Measurements from ENCODE around the gene UTP3.
"Not testable (repeated sequence)": the region's sequence is repeated elsewhere in the genome, so short reads cannot be mapped to it uniquely, and the experiment has no call there.

UTP3 gene

DNA sequence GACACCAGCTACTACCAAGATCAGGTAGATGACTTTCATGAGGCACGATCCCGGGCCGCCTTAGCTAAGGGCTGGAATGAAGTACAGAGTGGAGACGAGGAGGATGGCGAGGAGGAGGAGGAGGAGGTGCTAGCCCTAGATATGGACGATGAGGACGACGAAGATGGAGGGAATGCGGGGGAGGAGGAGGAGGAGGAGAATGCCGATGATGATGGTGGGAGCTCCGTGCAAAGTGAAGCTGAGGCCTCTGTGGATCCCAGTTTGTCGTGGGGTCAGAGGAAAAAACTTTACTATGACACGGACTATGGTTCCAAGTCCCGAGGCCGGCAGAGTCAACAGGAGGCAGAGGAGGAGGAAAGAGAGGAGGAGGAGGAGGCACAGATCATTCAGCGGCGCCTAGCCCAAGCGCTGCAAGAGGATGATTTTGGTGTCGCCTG, 481 bp downstream of the UTP3 start:
- DNase-seq: no peak

DNA sequence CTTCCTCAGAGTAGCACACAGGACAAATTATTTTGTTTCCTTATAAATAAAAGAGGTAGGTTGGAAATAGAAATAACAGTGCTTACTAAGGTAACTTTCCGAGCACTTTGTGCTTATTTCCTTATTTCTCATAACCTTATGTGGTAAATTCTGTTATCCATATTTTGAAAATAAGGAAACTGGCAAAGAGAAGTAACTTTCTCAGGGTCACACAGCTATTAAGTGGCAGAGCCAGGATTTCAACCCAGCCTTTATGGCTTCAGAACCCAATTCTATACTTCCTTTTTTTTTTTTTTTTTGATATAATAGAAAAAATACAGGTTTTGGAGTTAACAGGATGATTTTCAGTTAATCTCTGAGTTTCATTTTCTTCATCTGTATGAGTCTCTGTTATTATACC, 3.3 kb downstream of the UTP3 start:
- no peak for DNase-seq

DNA sequence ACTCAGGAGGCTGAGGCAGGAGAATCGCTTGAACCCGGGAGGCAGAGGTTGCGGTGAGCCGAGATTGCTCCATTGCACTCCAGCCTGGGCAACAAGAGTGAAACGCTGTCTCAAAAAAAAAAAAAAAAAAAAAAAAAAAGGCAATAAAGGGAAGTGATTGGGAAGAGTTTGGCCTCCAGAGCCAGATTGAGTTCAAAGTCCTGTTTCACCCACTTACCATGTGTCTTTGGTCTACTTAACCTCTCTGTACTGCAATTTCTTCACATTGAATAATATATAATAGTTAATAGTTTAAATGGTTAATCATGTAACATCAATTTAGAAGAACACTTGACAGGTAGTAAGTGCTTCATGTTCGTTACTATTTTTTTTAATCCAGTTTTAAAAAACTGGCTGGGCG, 6.3 kb downstream of the UTP3 start:
- not testable (repeated sequence) for DNase-seq

DNA sequence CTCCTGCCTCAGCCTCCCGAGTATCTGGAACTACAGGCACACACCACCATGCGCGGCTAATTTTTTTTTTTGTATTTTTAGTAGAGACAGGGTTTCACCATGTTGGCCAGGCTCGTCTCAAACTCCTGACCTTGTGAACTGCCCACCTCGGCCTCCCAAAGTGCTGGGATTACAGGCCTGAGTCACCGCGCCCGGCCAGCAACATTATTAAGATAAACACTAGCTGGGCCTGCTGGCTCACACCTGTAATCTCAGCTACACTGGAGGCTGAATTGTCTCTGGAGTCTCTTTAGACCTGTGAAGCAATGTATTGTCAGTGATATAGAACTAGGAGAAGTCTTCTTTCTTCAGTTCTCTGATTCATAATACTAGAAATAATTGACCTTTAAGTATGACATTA, 10.1 kb downstream of the UTP3 start:
- DNase-seq: not testable (repeated sequence)

DNA sequence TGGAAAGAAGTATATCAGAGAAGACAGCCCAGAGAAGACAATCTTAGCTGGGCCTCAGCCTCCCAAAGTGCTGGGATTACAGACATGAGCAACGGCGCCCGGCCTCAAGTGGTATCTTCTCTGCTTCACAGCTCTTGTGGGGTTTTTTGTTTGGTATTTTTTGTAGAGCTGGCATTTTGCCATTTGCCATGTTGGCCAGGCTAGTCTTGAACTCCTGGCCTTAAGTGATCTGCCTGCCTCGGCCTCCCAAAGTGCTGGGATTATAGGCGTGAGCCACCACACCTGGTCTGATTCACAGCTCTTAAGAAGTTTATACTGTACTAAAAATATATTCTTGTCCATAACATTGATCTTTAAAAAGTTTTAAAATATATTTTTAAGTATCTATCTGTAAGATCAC, 12.4 kb downstream of the UTP3 start:
- no peak for DNase-seq

DNA sequence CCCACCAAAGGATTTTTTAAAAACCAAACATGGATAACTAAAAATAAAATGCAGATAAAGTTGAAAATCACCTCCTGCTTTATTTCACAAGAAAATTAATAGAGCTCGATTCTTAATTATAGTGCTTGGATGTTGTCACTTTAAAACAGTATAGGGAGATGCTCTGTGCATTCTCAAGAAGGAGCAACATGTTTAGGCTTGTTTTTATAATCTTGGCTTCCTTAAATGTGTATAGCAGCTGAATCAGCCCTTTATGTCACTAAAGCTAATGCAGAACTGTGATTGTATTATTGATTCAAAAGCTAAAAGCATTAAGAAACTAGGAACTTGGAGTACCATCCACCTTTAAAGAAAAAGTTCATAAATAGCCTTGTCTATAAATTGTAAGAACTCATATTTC, 12.9 kb downstream of the UTP3 start:
- no peak for DNase-seq

DNA sequence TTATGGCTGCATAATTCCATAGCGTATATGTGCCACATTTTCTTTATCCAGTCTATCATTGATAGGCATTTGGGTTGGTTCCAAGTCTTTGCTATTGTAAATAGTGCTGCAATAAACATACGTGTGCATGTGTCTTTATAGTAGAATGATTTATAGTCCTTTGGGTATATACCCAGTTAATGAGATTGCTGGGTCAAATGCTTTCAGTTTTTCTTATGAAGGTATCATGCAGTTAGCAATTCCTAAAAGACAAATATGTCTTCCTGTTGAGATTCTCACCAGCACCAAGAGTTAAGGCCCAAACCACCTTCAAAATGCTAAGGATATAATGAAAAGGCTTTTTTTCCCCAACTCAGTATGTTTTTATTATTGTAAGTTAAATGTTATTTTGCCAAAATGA, 14.3 kb downstream of the UTP3 start:
- not testable (repeated sequence) for DNase-seq

DNA sequence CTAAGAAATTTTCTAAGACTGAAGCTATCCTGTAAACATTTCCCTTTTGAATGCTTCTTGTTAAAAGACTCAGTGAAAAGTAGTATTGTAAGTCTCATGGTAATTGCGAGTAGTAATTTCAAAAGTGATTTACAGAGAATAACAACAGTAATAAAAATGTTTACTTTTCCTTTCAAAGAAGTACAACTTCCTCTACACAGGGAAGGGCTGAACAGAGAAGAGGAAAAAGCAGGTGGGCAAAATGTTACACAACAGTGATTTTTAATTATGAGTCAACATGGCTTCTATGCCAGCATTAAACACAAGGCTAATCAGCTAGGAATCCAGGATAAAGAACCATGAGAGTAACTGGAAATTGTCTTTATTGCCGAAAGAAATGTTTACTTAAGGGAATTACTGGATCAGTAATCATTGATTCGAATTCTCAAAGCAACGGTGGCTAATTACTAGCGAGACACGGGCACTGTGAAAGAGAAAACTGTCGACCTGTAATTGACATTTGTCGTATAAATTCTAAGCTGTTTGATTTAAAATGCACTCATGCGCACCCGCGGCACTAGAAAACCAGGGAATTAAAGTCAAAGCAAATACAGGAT, 15.4 kb downstream of the UTP3 start:
- peak; percentile 20 for DNase-seq

DNA sequence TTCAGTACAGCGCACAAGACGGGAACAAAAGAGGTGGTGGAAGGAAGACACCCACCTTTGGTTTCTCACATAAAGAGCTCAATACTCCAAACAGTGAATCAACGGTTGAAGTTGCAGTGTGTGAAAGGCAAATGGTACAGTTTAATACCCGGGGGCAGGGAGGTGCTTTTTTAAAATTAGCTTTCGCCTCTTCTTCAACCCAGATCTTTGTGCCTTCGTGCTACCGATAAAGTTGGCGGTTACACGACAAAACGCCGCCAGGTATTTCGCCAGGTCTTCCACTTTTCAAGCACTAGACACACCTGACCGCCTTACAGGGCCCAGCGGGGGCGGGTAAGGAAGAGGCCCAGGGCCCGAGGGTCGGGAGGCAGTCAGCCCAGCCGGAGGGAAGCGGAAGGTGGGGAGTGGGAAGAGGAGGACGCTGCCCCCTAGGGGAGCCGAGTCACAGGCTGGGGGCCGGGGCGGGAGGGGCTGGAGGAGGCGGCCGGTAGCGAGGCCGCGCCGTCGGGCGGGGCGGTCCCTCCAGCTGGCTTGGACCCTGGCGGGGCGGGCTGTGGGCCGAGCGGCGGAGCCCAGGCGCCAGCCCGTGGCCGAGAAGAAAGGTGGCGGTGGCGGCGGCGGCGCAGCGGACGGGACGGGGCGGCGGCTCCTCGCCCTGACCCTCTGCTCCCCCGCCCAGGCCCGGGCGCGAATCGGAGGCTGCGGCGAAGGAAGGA, 16.0 kb downstream of the UTP3 start:
- peak; percentile 58 for DNase-seq

DNA sequence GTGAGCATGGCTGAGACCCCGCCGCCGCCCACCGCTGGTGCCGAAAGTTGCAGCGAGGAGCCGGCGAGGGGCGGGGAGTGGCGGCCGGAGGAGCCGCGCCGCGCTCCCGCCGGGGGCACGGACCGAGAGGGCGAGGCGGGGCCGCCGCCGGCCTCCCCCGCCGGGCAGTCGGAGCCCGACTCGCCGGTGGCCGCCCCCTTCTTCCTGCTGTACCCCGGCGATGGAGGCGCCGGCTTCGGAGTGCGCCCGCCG, 16.5 kb downstream of the UTP3 start:
- no peak for DNase-seq

DNA sequence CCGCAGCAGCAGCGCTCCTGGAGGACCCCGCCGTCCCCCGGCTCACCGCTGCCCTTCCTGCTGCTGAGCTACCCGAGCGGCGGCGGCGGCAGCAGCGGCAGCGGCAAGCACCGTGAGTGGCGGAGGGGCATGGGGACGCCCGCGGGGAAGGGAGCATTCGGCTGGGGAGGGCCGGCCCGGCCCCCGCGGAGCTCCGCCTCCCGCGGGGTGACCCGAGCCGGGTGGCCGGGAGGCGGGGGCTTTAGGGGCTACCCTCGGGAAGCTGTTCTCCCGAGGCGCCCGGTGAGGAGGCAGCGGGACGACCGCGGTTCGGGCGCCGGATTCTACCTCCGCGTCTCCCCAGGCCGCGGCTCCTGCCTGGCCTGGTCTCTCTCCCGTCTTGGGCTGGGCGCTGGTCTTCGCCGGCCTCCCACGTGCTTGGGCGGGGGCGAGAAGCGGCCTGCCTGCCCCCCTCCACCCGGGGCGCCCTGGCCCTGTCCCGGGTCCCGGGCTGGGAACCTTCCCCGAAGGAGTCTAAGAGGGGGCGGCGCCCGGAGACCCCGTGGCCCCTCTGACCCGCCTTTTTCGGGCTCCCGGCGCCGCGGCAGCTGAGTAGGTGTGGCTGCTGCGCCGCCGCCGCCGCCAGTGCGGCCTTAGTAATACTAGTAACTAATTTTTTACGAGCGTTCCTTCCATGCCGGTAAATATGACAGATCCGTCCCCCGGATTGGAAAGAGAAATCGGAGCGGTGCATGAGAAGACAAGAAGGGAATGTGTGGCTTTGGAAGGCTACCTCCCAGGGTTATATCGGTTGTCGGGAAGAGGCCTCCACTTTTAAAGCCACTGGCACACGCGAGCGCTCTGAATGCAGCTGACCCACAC, 17.1 kb downstream of the UTP3 start:
- DNase-seq: peak; percentile 57

DNA sequence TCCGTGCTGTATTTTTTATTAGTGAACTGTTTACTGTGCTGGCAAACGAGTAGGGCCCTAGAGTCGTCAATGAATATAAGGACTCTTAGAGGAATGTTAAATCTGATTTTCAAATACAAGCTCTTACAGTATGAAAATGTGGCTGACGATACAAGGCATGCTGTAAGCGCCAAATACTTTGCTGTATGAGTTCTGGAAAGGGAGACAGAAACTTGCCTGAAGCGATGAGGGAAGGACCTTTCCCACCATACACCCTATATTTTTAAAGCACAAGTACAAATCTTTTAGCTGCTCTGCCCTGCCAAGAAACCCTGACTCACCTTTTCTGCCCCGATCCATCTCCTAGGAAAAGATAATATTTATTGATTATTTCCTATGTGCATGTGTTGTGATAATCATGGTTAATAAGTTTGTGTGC, 17.7 kb downstream of the UTP3 start:
- DNase-seq: no peak

DNA sequence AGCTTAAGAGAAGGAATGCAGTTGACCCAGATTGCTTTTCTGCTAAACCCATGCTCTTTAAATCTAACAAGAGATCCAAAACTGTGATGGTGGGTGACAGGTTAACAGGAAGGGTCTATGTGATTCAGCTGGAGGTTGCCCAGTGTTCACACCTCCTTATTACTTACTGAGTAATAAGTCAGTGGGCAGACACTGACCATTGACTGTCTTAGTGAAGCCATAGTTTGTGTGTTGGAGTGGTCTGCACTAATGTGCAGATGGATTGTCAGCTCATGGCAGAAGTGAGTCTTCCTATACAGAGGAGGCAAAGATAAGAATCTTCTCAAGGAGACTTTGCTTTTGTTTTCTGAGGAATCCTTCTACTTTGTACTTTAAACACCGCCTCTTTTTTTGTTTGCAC, 18.2 kb downstream of the UTP3 start:
- DNase-seq: no peak

DNA sequence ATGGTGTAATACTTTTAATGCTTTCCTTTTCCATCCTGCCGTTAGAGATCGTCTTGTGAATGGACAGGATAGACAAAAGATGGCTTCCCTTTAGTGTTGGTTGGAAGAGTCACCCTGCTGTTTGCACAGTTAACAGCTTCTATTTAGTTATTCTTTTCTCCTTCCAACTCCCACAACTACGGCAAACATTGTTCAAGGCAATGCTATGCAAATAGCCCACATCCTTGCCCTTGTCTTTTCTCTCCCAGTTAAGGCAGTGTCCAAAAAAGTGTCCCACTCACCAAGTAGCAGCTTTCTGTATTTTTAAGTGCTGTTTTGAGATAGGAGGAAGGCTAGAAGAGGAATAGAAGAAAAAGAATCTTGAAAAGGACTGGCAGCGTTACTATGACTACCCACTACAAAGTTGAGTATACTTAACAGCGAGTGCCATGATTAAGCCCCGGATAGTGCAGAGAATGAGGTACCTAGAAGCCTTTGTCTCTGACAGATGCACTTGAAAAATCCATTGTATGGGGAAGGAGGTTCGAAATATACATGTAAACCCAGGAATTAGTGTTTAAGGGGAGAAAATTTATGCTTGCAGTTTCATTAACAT, 21.4 kb downstream of the UTP3 start:
- no peak for DNase-seq

DNA sequence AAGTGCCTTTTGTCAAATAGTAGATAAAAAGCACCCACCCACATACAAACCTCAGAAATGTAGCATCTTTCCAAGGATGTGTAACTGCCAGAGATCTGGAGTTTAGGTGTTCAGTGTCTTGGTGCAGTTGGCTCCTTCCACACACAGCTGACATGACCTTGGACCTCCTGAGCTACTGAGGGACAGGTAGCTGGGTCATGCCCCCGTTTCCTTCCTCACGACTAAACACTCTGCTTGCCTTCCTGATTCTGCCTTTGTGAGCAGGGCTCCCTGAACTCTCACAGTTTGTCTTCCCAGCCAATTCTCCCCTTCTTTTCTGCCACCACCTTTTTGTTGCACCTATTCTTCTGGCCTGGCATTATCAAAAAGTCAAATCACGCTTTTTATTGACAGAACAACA, 23.3 kb downstream of the UTP3 start:
- no peak for DNase-seq

DNA sequence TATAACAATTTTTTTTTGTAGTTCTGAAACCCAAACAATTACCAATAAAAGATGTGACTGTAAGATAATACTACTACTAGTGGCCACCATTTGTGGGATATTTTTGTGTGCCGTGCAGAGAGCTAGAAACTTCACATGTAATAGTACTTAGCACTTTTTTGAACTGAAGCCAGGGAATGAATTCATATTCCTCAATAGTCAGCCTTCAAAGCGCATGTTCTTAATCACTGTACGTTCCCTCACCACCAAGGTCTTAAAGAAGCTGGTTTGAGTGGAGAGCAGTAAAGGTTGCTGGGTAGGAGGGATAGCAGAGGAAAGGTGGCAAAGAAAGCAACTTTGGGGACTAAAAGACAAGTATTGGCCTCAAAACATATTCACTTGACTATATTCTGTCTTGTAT, 23.8 kb downstream of the UTP3 start:
- DNase-seq: no peak

DNA sequence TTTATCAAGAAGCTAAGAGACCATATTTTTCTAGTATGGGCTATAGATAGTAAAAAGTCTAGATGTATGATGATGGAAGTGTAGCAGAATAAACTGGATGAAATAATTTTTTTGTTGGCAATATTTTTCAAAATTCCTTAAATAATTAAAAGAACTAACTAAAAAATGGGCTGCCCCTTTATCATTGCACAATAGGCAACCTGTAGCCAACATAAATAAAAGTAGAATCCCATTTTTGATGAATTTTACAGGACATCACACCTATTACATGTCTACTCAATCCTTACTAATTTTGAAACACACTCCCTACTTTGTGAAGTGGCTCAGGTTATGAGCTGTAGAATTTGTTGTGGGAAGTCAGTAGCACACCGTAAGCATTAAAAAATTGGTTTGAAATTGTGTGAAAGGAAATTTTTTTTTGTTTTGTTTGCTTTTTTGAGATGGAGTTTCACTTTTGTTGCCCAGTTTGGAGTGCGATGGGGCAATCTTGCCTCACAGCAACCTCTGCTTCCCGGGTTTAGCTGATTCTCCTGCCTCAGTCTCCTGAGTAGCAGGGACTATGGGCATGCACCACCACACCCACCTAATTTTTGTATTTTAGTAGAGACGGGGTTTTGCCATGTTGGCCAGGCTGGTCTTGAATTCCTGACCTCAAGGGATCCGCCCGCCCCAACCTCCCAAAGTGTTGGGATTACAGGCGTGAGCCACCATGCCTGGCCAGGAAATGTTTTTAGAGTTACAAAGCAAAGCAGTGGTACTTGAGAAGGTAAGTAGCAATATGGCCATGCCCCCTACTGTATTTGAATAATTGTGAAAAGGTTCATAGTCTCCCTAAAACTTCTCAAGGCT, 24.5 kb downstream of the UTP3 start:
- no peak for DNase-seq

DNA sequence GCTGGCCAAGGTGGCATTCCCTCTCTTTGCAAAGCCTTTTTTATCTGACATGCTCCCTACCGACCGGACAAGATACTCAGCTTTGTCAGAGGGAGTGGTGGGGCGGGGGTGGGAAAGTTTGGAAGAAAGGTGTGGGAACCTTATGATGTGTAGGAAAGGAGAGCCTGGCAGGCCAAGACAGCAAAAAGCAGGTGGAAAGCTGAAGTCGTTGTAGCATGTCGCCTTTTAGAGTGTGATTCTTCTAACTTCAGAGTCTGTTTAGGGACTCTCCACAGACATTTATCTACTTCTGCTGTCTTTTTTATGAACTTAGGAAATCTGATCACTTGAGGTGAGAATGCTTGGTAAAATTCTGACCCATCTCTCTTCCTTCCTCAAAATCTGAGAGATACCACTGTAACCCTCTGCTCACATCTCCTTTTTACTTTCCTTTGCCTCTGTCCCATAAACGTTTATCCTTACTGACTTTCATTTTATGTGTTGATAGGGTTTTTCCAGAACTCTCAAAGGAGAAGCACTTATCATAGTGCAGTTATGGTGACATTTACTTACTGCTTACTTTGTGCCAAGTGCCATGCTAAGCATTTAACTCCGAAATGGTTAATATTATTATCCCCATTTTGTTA, 25.2 kb downstream of the UTP3 start:
- no peak for DNase-seq

DNA sequence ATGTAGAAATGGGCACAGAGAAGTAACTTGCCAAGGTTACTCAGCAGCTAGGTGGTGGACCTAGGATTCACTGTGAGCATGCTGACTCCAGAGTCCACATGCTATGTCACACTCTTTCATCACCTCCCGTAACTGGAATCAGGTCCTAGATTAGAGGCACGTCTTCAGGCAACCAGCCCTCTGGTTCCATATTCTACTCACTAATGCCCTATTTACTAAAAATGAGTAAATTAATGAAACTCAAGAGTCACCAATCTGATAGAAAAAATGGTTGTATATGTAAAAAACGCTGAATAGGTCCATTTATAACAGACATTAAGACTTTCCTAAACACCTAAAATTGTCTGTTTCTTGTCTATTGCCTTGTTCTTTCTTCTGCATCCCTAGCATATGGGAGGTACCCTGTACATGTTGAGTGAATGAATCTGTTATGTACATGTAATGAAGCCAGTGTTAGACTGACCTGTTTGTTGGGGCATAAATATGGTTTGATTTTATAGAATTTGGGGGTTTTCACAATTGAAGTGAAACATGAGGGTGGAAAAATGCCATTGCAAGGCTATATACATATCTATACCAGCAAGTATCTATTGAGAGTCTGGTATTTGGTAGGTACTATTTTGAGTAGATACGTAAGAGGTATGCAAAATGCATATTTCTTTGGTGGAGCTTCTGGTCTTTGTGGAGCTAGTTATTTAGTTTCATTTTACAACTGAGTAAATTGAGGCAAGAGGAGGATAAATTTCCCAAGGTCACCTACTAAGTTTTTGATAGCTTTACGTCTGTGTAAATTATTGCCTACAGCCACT, 26.0 kb downstream of the UTP3 start:
- DNase-seq: no peak

DNA sequence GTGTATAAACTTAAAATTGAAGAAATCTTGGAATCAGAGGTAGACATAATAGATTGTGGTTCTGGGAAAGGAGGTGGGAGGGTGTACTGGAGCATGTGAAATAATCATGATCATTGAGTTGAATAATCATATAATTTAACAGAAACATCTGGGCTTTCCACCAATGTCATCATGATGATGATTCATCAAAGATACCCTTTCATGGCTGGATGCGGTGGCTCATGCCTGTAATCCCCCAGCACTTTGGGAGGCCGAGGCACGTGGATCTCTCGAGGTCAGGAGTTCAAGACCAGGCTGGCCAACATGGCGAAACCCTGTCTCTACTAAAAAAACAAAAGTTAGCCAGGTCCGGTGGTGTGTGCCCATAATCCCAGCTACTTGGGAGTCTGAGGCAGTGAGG, 26.8 kb downstream of the UTP3 start:
- no peak for DNase-seq

DNA sequence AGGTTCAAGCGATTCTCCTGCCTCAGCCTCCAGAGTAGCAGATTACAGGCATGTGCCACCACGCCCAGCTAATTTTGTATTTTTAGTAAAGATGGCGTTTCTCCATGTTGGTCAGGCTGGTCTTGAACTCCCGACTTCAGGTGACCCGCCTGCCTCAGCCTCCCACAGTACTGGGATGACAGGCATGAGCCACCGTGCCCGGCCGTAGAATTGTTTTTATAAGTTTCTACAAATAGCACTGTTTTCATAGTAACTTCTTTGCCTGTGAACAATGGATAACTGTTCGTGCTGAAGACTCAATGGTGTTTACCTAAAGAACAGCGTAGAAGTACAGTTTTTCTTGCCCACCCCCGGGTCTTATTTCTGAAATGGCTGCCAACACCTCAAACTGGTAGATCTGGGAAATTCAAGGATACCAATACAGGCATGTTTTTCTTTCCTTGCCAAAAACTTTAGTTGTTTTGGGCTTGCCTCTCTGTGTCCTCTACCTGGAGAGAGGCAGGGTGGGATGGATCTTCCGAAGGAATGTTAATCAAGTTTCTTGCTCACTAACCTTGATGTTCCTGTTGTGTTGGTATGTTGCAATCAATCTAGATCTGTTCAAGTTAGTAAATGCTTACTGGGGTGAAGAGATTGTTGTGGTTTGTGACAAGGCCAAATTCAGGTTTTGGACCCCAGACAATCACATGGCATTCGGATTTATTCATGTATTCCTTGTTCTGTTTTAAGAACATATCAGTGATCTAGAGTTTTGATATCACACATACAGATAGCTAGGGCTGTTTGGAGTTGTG, 30.7 kb downstream of the UTP3 start:
- DNase-seq: no peak

Measured in NCI-H1105 (cell line).